PC-3 (cell line): ENCODE data around the gene SEMA4F. TPM values are rescaled to one million over a fixed set of nuclear protein-coding genes. Genes with fewer than 3 reads are reported as not detected.

Source experiments
- ATAC-seq: fragments of 200-7000 bp; cut with Tn5 transposase; 2 replicates; pipeline ENCODE4 v1.9.1; 2020; ENCODE audit warnings: mild to moderate bottlenecking, moderate library complexity
- Bru-seq: library from RNA; stranded (reverse); fragments of 400-500 nt; gene quantifications from one replicate; lab custom pipeline; 2021; lab: Mats Ljungman, UMichigan
- BruChase-seq, 2 experiments: library from RNA; stranded (reverse); fragments of 400-500 nt; gene quantifications; one replicate each; lab custom pipeline; 2021; lab: Mats Ljungman, UMichigan
- BruUV-seq: library from RNA; stranded (reverse); fragments of 400-500 nt; replicated peaks from 2 replicates; lab custom pipeline; 2021; lab: Mats Ljungman, UMichigan
- CTCF ChIA-PET: fragments of 300-600 bp; sonication (Branson Sonifier 250); formaldehyde crosslinking; loops from one replicate; lab custom pipeline; 2022; ENCODE audit warnings: antibody characterized with exemption; lab: Charles Lee
- POLR2A ChIA-PET: fragments of 300-600 bp; sonication (Branson Sonifier 250); formaldehyde crosslinking; loops from one replicate; lab custom pipeline; 2022; ENCODE audit warnings: antibody characterized with exemption; ENCODE audit not compliant: unreplicated experiment; lab: Charles Lee
- DNase-seq: peaks from one replicate; pipeline ENCODE4 v3.0.0-alpha.2; 2015
- H2AFZ ChIP-seq: fragments of 300-600 bp; sonication (generic); 2 replicates; pipeline ENCODE4 v1.6.0; 2016; ENCODE audit warnings: antibody characterized with exemption, low read length
- H3F3A ChIP-seq: fragments of 300-600 bp; sonication (generic); one replicate; pipeline ENCODE4 v1.6.0; 2017; ENCODE audit warnings: antibody characterized with exemption, low read length, control low read depth, mild to moderate bottlenecking; ENCODE audit not compliant: unreplicated experiment
- H3K27ac ChIP-seq: fragments of 300-600 bp; sonication (generic); 2 replicates; pipeline ENCODE4 v1.5.1; 2016; ENCODE audit warnings: mild to moderate bottlenecking, low read length
- H3K27me3 ChIP-seq: fragments of 300-600 bp; sonication (generic); 2 replicates; pipeline ENCODE4 v1.6.1; 2016; ENCODE audit warnings: low read length, mixed read lengths
- H3K36me3 ChIP-seq: fragments of 300-600 bp; sonication (generic); 2 replicates; pipeline ENCODE4 v1.6.1; 2016; ENCODE audit warnings: low read depth, mixed run types, low read length, mixed read lengths
- H3K4me1 ChIP-seq: fragments of 300-600 bp; sonication (generic); 2 replicates; pipeline ENCODE4 v1.5.1; 2016; ENCODE audit warnings: low read length; ENCODE audit not compliant: insufficient read depth
- H3K4me2 ChIP-seq: fragments of 300-600 bp; sonication (generic); 2 replicates; pipeline ENCODE4 v1.6.0; 2016; ENCODE audit warnings: low read length
- H3K4me3 ChIP-seq: fragments of 300-600 bp; sonication (generic); 2 replicates; pipeline ENCODE4 v1.5.1; 2016; ENCODE audit warnings: mild to moderate bottlenecking, low read length, mixed read lengths
- H3K79me2 ChIP-seq: fragments of 300-600 bp; sonication (generic); 2 replicates; pipeline ENCODE4 v1.6.1; 2017; ENCODE audit warnings: low read length, mixed read lengths
- H3K9ac ChIP-seq: fragments of 300-600 bp; sonication (generic); 2 replicates; pipeline ENCODE4 v1.6.0; 2016; ENCODE audit warnings: mild to moderate bottlenecking, low read length
- H3K9me2 ChIP-seq: fragments of 300-600 bp; sonication (generic); replicated peaks from 2 replicates; pipeline ENCODE4 v1.6.1; 2016; ENCODE audit warnings: mixed run types, low read length, mixed read lengths
- H3K9me3 ChIP-seq: fragments of 300-600 bp; sonication (generic); 2 replicates; pipeline ENCODE4 v1.6.1; 2016; ENCODE audit warnings: low read length, mixed read lengths
- H4K20me1 ChIP-seq: fragments of 300-600 bp; sonication (generic); 2 replicates; pipeline ENCODE4 v1.6.1; 2016; ENCODE audit warnings: low read length, mixed read lengths
- EZH2 ChIP-seq: fragments of 300-600 bp; sonication (generic); IDR thresholded peaks from one replicate; pipeline ENCODE4 v1.6.1; 2017; ENCODE audit warnings: antibody characterized with exemption, mild to moderate bottlenecking, low read length; ENCODE audit not compliant: unreplicated experiment
- EZH2phosphoT487 ChIP-seq: fragments of 300-600 bp; sonication (generic); IDR thresholded peaks from 2 replicates; pipeline ENCODE4 v1.6.1; 2018; ENCODE audit warnings: mild to moderate bottlenecking, antibody characterized with exemption, low read length, borderline replicate concordance
- intact Hi-C: fragments of 100-400 bp; cut with micrococcal nuclease; formaldehyde crosslinking; loops from 2 replicates; pipeline ENCODE4 v1.9.0; 2023
- long read RNA-seq: library from polyadenylated mRNA; unstranded; transcript quantifications from one replicate; pipeline ENCODE4 v2.0.0, GENCODE V29; 2021; ENCODE audit not compliant: unreplicated experiment
- total RNA-seq: library from RNA; depleted of rRNA; stranded (reverse); fragments of >200 nt; gene quantifications from 2 replicates; pipeline ENCODE4 v1.2.3, GENCODE V29; 2014; rRNA removed
- TF ChIP-seq, protein P1 (sequence below): fragments of 300-600 bp; sonication (generic); conservative IDR thresholded peaks from 2 replicates; pipeline ENCODE4 v1.5.1; 2017; ENCODE audit warnings: antibody characterized with exemption, low read depth, mild to moderate bottlenecking, low read length

Gene SEMA4F, protein sequence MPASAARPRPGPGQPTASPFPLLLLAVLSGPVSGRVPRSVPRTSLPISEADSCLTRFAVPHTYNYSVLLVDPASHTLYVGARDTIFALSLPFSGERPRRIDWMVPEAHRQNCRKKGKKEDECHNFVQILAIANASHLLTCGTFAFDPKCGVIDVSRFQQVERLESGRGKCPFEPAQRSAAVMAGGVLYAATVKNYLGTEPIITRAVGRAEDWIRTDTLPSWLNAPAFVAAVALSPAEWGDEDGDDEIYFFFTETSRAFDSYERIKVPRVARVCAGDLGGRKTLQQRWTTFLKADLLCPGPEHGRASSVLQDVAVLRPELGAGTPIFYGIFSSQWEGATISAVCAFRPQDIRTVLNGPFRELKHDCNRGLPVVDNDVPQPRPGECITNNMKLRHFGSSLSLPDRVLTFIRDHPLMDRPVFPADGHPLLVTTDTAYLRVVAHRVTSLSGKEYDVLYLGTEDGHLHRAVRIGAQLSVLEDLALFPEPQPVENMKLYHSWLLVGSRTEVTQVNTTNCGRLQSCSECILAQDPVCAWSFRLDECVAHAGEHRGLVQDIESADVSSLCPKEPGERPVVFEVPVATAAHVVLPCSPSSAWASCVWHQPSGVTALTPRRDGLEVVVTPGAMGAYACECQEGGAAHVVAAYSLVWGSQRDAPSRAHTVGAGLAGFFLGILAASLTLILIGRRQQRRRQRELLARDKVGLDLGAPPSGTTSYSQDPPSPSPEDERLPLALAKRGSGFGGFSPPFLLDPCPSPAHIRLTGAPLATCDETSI
- total RNA-seq (7.6 and 13.9 TPM in 2 replicates), Bru-seq, nascent RNA (percentile 54 among the genes with signal in this experiment), BruChase-seq, experiment 1, labeled RNA remaining after a 6-hour chase (percentile 46 among the genes with signal in this experiment), BruChase-seq, experiment 2, labeled RNA remaining after a 2-hour chase (percentile 49 among the genes with signal in this experiment)
- long read RNA-seq, full-length matches to known transcripts = 10 of 25 reads
- long read RNA-seq, partial matches to known transcripts = 6 of 25 reads
- long read RNA-seq, other reads (novel, unspliced or antisense) = 9 of 25 reads

DNA sequence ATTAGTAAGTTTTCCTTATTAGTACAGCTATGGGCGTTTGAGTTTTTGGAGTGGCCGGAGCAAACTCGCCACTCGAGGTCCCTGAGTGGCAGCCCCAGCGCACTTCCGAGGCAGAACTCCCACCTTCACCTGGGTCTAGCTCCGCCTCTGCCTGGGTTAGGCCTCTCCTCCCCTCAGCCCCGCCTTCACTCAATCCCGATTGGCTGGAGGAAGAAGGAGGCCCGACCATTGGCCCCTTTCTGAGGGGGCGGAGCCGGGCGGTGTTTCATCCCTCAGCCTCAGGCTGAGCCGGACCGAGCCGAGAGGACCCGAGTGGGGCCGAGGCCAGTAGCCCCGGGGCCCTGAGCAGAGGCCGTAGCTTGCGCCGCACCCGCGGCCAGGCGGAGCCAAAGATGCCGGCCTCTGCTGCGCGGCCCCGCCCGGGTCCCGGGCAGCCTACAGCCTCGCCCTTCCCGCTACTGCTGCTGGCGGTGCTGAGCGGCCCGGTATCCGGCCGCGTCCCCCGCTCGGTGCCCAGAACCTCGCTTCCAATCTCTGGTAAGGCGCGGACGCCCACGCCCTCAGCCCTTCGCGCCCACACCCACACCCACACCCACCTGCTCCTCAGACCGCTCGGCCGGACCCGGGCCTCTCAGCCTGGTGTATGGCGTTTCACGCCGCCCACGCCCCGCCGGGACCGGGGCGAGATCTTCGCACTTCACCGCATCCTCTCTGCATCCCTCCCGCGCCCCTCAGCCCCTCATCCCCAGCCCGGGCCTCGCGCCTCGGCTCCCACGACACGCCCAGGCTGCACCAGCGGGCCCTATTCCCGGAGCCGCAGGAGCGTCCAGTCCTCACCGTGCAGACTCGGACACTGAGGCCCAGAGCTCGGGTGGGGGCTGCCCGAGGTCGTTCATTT, at the start of gene SEMA4F:
Gene SEMA4F (plus strand): TSS at position 263 of the 898 bp plus-strand sequence. CDS start 130 bp downstream, at position 393.
- Histone ChIP-seq H3K79me2 (no peaks in the 10 kb centered on the region), H3K27me3 (no peaks in the 10 kb centered on the region), H4K20me1 (no peaks in the 10 kb centered on the region), H3K9me2 (no peaks in the 10 kb centered on the region), H3K27ac (no peak within 1 kb of the TSS), H2AFZ (peak within 1 kb of the TSS; percentile 96), H3K9ac (peak within 1 kb of the TSS; percentile 79), H3F3A (no peaks in the 10 kb centered on the region), H3K36me3 (no peaks in the 10 kb centered on the region), H3K4me1 (peaks cover 7% of the 10 kb centered on the region), H3K4me2 (peak within 1 kb of the TSS; percentile 91), H3K4me3 (peak within 1 kb of the TSS; percentile 82), H3K9me3 (no peaks in the 10 kb centered on the region)
- ATAC-seq (peak; percentile 99), DNase-seq (peak; percentile 98)
- CTCF ChIA-PET = no interaction called here
- intact Hi-C loops = loop anchor here (10.0 kb wide), 1 partner anchor 49 kb away; no protein-coding TSS in a partner anchor
- POLR2A ChIA-PET = interaction anchor here (0.7 kb wide), 2 partner anchors 40 to 52 kb away, joined by 4 to 6 read pairs; no protein-coding TSS in a partner anchor
- BruUV-seq = no TSS peak
- TF ChIP-seq EZH2phosphoT487 = no peak
- TF ChIP-seq EZH2 = no peak
- TF ChIP-seq, protein P1, sequence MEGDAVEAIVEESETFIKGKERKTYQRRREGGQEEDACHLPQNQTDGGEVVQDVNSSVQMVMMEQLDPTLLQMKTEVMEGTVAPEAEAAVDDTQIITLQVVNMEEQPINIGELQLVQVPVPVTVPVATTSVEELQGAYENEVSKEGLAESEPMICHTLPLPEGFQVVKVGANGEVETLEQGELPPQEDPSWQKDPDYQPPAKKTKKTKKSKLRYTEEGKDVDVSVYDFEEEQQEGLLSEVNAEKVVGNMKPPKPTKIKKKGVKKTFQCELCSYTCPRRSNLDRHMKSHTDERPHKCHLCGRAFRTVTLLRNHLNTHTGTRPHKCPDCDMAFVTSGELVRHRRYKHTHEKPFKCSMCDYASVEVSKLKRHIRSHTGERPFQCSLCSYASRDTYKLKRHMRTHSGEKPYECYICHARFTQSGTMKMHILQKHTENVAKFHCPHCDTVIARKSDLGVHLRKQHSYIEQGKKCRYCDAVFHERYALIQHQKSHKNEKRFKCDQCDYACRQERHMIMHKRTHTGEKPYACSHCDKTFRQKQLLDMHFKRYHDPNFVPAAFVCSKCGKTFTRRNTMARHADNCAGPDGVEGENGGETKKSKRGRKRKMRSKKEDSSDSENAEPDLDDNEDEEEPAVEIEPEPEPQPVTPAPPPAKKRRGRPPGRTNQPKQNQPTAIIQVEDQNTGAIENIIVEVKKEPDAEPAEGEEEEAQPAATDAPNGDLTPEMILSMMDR = no peak

DNA sequence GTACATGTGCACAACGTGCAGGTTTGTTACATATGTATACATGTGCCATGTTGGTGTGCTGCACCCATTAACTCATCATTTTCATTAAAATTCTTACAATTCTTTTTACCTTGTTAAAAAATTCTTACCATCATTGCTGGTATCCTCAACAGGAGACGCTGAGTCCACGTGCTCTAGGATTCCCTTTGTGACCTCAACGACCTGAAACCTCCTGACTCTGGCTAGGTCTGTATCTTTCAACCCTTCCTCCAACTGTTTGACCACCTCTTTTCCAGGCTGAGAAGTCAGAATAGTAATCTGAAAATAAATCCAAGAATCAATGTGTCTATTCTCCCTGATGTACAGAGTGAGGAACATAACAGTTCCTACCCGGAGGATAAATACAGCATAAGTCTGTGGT, 47.1 kb upstream of the SEMA4F start:
- TF ChIP-seq EZH2 (no peak), EZH2phosphoT487 (no peak)
- TF ChIP-seq, protein P1 = no peak
- Histone ChIP-seq H2AFZ (no peak overlapping the region), H3K9me2 (no peaks in the 10 kb centered on the region), H4K20me1 (no peaks in the 10 kb centered on the region), H3K27me3 (no peaks in the 10 kb centered on the region), H3K4me2 (no peak overlapping the region), H3K79me2 (no peaks in the 10 kb centered on the region), H3F3A (no peaks in the 10 kb centered on the region), H3K9me3 (no peaks in the 10 kb centered on the region), H3K9ac (no peak overlapping the region), H3K4me1 (peaks cover 8% of the 10 kb centered on the region), H3K36me3 (no peaks in the 10 kb centered on the region), H3K4me3 (no peak overlapping the region), H3K27ac (no peak overlapping the region)
- ATAC-seq (no peak), DNase-seq (no peak)
- CTCF ChIA-PET = no interaction called here
- intact Hi-C loops = loop anchor here (10.0 kb wide), 1 partner anchor 48 kb away; the partner anchor contains the start of gene SEMA4F
- no TSS peak for BruUV-seq
- POLR2A ChIA-PET = no interaction called here
